Measurements from ENCODE around the gene LRRC59. TPM values are rescaled to one million over a fixed set of nuclear protein-coding genes. Genes with fewer than 3 reads are reported as not detected.

Gene LRRC59
- total and polyA plus RNA-seq, 2 of the 13 experiments (the other 11 are each of a cell fraction or from before 2014, with no cell fraction given), result 87.3 to 222 TPM

DNA sequence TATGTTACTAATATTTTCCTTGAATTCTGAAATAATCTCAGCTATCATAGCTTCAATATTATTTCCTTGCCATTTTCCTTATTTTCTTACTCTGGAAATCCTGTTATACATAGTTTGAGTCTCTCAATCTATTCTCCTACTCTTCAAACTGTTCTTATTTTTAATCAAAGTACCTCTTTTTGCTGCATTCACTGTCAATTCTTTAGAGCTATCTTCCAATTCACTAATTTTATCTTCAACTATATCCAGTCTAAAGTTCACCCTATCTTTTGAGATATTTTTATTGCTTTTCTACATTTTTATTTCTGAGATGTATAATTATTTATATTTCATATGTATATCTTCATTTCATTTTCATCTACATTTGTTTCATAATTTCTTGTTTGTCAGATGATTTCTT is 58.7 kb downstream of the LRRC59 start:
- Histone ChIP-seq H3K4me3 (replicated peaks in 1 of 3; ENCODE audit: insufficient read depth in 1 of 3, low read depth in 2 of 3, low read length in 3 of 3) (no peak overlapping the region), H4K20me1 (ENCODE audit: insufficient read depth, low read length) (no peaks in the 10 kb centered on the region), H3K9ac (ENCODE audit: insufficient read depth, low read depth, low read length) (no peak overlapping the region), H3K27me3 (ENCODE audit: control insufficient read depth in 1 of 2, insufficient read depth in 2 of 2, low read length in 2 of 2) (peaks cover 4 to 9% of the 10 kb centered on the region in 2 experiments; a peak in 2 of 5 replicates), H3K4me2 (ENCODE audit: low read depth, low read length) (no peak overlapping the region), H3K79me2 (ENCODE audit: insufficient read depth, low read length) (no peaks in the 10 kb centered on the region), H2AFZ (ENCODE audit: low read length) (no peak overlapping the region), H3K27ac (ENCODE audit: extremely low read length, insufficient read depth, low read length) (no peak overlapping the region), H3K9me3 (ENCODE audit: low read length) (no peaks in the 10 kb centered on the region), H3K36me3 (replicated peaks in 1 of 2; ENCODE audit: control insufficient read depth in 1 of 2, insufficient read depth in 2 of 2, low read length in 2 of 2) (no peaks in the 10 kb centered on the region), H3K4me1 (ENCODE audit: insufficient read depth, low read length) (0 out of 2 replicates have a peak, but pooled peaks cover 5% of the 10 kb centered on the region)
- in situ Hi-C loops (cut with HindIII; ENCODE audit: extremely low pct_ligation_motif_present, low pct_unique_long_range_greater_than_20kb) (no loop called here), intact Hi-C loops (cut with micrococcal nuclease; ENCODE audit: unreplicated experiment) (no loop called here)
- TF ChIP-seq ZNF138 (CRISPR knock-in tag; IDR thresholded peaks at IDR 0.05; ENCODE audit: low read depth) (no peak), PHB2 (IDR thresholded peaks at IDR 0.05; ENCODE audit: partially characterized antibody) (no peak), ZNF547 (CRISPR knock-in tag; IDR thresholded peaks at IDR 0.05) (no peak), SRSF1 (optimal IDR thresholded peaks at IDR 0.05; ENCODE audit: low read depth, low read length) (no peak), RBFOX2 (IDR thresholded peaks at IDR 0.05; ENCODE audit: low read depth, low read length) (no peak)
- TF ChIP-seq, protein P1, sequence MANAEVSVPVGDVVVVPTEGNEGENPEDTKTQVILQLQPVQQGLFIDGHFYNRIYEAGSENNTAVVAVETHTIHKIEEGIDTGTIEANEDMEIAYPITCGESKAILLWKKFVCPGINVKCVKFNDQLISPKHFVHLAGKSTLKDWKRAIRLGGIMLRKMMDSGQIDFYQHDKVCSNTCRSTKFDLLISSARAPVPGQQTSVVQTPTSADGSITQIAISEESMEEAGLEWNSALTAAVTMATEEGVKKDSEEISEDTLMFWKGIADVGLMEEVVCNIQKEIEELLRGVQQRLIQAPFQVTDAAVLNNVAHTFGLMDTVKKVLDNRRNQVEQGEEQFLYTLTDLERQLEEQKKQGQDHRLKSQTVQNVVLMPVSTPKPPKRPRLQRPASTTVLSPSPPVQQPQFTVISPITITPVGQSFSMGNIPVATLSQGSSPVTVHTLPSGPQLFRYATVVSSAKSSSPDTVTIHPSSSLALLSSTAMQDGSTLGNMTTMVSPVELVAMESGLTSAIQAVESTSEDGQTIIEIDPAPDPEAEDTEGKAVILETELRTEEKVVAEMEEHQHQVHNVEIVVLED (CRISPR knock-in tag; IDR thresholded peaks at IDR 0.05; ENCODE audit: borderline replicate concordance), result no peak
- ATAC-seq (no peak), FAIRE-seq (peak; percentile 8), DNase-seq (ENCODE audit: low spot score) (no peak)
- no TSS peak for BruUV-seq (replicated peaks)
- ChIA-PET CTCF (ENCODE audit: low intra/inter-chr PET ratio, low total read pairs) (no interaction called here), POLR2A (no interaction called here)

DNA sequence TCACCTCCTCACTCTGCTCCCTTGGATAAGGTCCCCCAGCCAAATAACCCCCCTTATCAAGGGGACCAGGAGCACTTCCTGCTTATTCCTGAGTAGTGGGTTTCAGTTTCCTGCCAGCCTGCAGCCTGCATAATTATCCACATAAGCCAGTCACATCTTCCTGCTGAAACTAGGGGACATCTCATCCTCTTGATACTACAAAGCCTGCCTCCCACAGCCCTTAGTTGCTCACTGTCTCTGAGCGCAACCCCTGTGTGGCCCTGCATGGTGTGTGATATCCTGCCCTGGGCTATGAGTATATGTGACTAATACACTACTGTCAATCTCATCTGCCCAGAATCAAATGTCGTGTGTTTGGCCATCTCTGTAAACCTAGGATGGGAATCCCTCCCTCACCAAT is 59.4 kb downstream of the LRRC59 start:
- Histone ChIP-seq H4K20me1 (ENCODE audit: insufficient read depth, low read length) (no peaks in the 10 kb centered on the region), H3K4me3 (replicated peaks in 1 of 3; ENCODE audit: insufficient read depth in 1 of 3, low read depth in 2 of 3, low read length in 3 of 3) (no peak overlapping the region), H3K4me2 (ENCODE audit: low read depth, low read length) (no peak overlapping the region), H3K9me3 (ENCODE audit: low read length) (no peaks in the 10 kb centered on the region), H3K79me2 (ENCODE audit: insufficient read depth, low read length) (no peaks in the 10 kb centered on the region), H3K27ac (ENCODE audit: extremely low read length, insufficient read depth, low read length) (no peak overlapping the region), H3K9ac (ENCODE audit: insufficient read depth, low read depth, low read length) (no peak overlapping the region), H3K4me1 (ENCODE audit: insufficient read depth, low read length) (0 out of 2 replicates have a peak, but pooled peaks cover 5% of the 10 kb centered on the region), H3K27me3 (ENCODE audit: control insufficient read depth in 1 of 2, insufficient read depth in 2 of 2, low read length in 2 of 2) (peaks cover 5 to 7% of the 10 kb centered on the region in 2 experiments; a peak in 3 of 5 replicates), H3K36me3 (replicated peaks in 1 of 2; ENCODE audit: control insufficient read depth in 1 of 2, insufficient read depth in 2 of 2, low read length in 2 of 2) (no peaks in the 10 kb centered on the region), H2AFZ (ENCODE audit: low read length) (no peak overlapping the region)
- 33% methylated on average over 2 of the region's 2 CpGs for WGBS (ENCODE audit: low lambda C conversion rate)
- FAIRE-seq (no peak), DNase-seq (ENCODE audit: low spot score) (no peak), ATAC-seq (no peak)
- ChIA-PET POLR2A (no interaction called here), CTCF (ENCODE audit: low intra/inter-chr PET ratio, low total read pairs) (no interaction called here)
- intact Hi-C loops (cut with micrococcal nuclease; ENCODE audit: unreplicated experiment) (no loop called here), in situ Hi-C loops (cut with HindIII; ENCODE audit: extremely low pct_ligation_motif_present, low pct_unique_long_range_greater_than_20kb) (no loop called here)
- TF ChIP-seq MAFK (conservative IDR thresholded peaks at IDR 0.05 in 1 of 2, IDR thresholded peaks at IDR 0.05 in 1 of 2; ENCODE audit: low read length in 2 of 2) (0 out of 4 replicates have a peak, but pooled peaks of 1 of the 2 experiments have one; percentile 5), ZNF615 (CRISPR knock-in tag; IDR thresholded peaks at IDR 0.05; ENCODE audit: borderline replicate concordance) (no peak), ZBTB8A (CRISPR knock-in tag; IDR thresholded peaks at IDR 0.05; ENCODE audit: borderline replicate concordance, low read depth) (no peak), ISL2 (CRISPR knock-in tag; IDR thresholded peaks at IDR 0.05) (no peak), POGZ (CRISPR knock-in tag; IDR thresholded peaks at IDR 0.05) (no peak)
- no TSS peak for BruUV-seq (replicated peaks)

Data from HepG2 (cell line).